Vagina (tissue), 2 donors: ENCODE measurements around the gene BFSP1. TPM values are rescaled to one million over a fixed set of nuclear protein-coding genes. Genes with fewer than 3 reads are reported as not detected.
A peak's percentile ranks its signal among the peaks of the same experiment; 100 is the strongest.

Experiments
- DNase-seq, 2 donors: peaks; one replicate each; pipeline ENCODE4 v3.0.0-alpha.2; 2017; ENCODE audit errors: extremely low spot score in 2 of 2
- H3K27ac ChIP-seq: fragments of 200-600 bp; sonication (generic); one replicate; pipeline ENCODE4 v1.5.1; 2019
- H3K27me3 ChIP-seq: fragments of 200-600 bp; sonication (generic); one replicate; pipeline ENCODE4 v1.5.1; 2019
- H3K36me3 ChIP-seq, 2 donors: fragments of 200-600 bp; sonication (generic); one replicate each; pipeline ENCODE4 v1.5.1; 2017 to 2019
- H3K4me1 ChIP-seq: fragments of 200-600 bp; sonication (generic); one replicate; pipeline ENCODE4 v1.5.1; 2019
- H3K4me3 ChIP-seq, 2 donors: fragments of 200-600 bp; sonication (generic); 1 replicate in 1 of 2; 2 replicates in 1 of 2; pipeline ENCODE4 v1.5.1; 2016 to 2019
- H3K9me3 ChIP-seq: fragments of 200-600 bp; sonication (generic); one replicate; pipeline ENCODE4 v1.5.1; 2019
- CTCF ChIP-seq, 3 experiments: fragments of 450-650 bp in 2 of 3; fragments of 200-600 bp in 1 of 3; sonication (generic) in 1 of 3; IDR thresholded peaks; one replicate each; pipeline ENCODE4 v1.5.1; 2017 to 2019; ENCODE audit warnings: antibody characterized with exemption in 3 of 3, mild to moderate bottlenecking in 2 of 3, moderate library complexity in 2 of 3
- POLR2A ChIP-seq, 2 donors: fragments of 450-650 bp; IDR thresholded peaks; one replicate each; pipeline ENCODE4 v1.6.1; 2017; ENCODE audit warnings: antibody characterized with exemption in 2 of 2, mild to moderate bottlenecking in 2 of 2, moderate library complexity in 2 of 2
- POLR2AphosphoS5 ChIP-seq, 2 donors: sonication (generic); formaldehyde crosslinking; IDR thresholded peaks; one replicate each; pipeline ENCODE4 v1.9.0; 2017; ENCODE audit warnings: antibody characterized with exemption in 2 of 2, mild to moderate bottlenecking in 2 of 2, low read depth in 1 of 2; ENCODE audit not compliant: insufficient read depth in 1 of 2
- intact Hi-C: fragments of 100-400 bp; cut with DNase I; formaldehyde crosslinking; loops from one replicate; pipeline ENCODE4 v1.15.1; 2023
- total RNA-seq: library from RNA; depleted of rRNA; stranded (reverse); fragments of >200 nt; gene quantifications from one replicate; pipeline ENCODE4 v1.2.3, GENCODE V29; 2016

BFSP1 gene
- total RNA-seq, 1 donor from 2014 or later, result 0.49 TPM

GRCh38 chr20:17499041-17499440 is 32.1 kb downstream of the BFSP1 start:
- DNase-seq, result no peak
- no peak overlapping the region for H3K27ac ChIP-seq
- H3K9me3 ChIP-seq, result no peaks in the 10 kb centered on the region
- H3K27me3 ChIP-seq, result no peaks in the 10 kb centered on the region
- H3K4me1 ChIP-seq, result no peaks in the 10 kb centered on the region
- no peak overlapping the region for H3K4me3 ChIP-seq
- TF ChIP-seq POLR2A (IDR thresholded peaks at IDR 0.05) (no peak), CTCF (IDR thresholded peaks at IDR 0.05) (no peak), POLR2AphosphoS5 (IDR thresholded peaks at IDR 0.05; ENCODE audit: insufficient read depth in 1 of 2, low read depth in 1 of 2) (no peak)
- H3K36me3 ChIP-seq, result no peaks in the 10 kb centered on the region
- intact Hi-C loops, result no loop called here

GRCh38 chr20:17498641-17499040 is 32.5 kb downstream of the BFSP1 start:
- Histone ChIP-seq H3K27ac (no peak overlapping the region), H3K4me3 (no peak overlapping the region), H3K4me1 (no peaks in the 10 kb centered on the region), H3K27me3 (no peaks in the 10 kb centered on the region), H3K9me3 (no peaks in the 10 kb centered on the region), H3K36me3 (no peaks in the 10 kb centered on the region)
- peak in 1 of 2 donors; percentile 28 for DNase-seq
- no peak for TF ChIP-seq POLR2AphosphoS5 (IDR thresholded peaks at IDR 0.05; ENCODE audit: insufficient read depth in 1 of 2, low read depth in 1 of 2)
- TF ChIP-seq CTCF (IDR thresholded peaks at IDR 0.05), result no peak
- no peak for TF ChIP-seq POLR2A (IDR thresholded peaks at IDR 0.05)
- intact Hi-C loops, result no loop called here

GRCh38 chr20:17497821-17498580 is 33.2 kb downstream of the BFSP1 start:
- peak in 1 of 2 donors; percentile 37 for DNase-seq
- Histone ChIP-seq H3K27ac (no peak overlapping the region), H3K27me3 (no peaks in the 10 kb centered on the region), H3K4me3 (no peak overlapping the region), H3K9me3 (no peaks in the 10 kb centered on the region), H3K36me3 (no peaks in the 10 kb centered on the region), H3K4me1 (no peaks in the 10 kb centered on the region)
- intact Hi-C loops, result no loop called here
- no peak for TF ChIP-seq POLR2AphosphoS5 (IDR thresholded peaks at IDR 0.05; ENCODE audit: insufficient read depth in 1 of 2, low read depth in 1 of 2)
- TF ChIP-seq CTCF (IDR thresholded peaks at IDR 0.05), result no peak
- TF ChIP-seq POLR2A (IDR thresholded peaks at IDR 0.05), result no peak

- DNase-seq, result no peak
- Histone ChIP-seq H3K27ac (no peak overlapping the region), H3K36me3 (no peaks in the 10 kb centered on the region), H3K4me3 (no peak overlapping the region), H3K9me3 (no peaks in the 10 kb centered on the region), H3K27me3 (no peaks in the 10 kb centered on the region), H3K4me1 (no peaks in the 10 kb centered on the region)
- no peak for TF ChIP-seq POLR2AphosphoS5 (IDR thresholded peaks at IDR 0.05; ENCODE audit: insufficient read depth in 1 of 2, low read depth in 1 of 2)
- TF ChIP-seq CTCF (IDR thresholded peaks at IDR 0.05), result no peak
- no peak for TF ChIP-seq POLR2A (IDR thresholded peaks at IDR 0.05)
- intact Hi-C loops, result no loop called here
Measured at GRCh38 chr20:17495826-17496225, 35.4 kb downstream of the BFSP1 start.

- Histone ChIP-seq H3K9me3 (no peaks in the 10 kb centered on the region), H3K36me3 (no peaks in the 10 kb centered on the region), H3K27me3 (no peaks in the 10 kb centered on the region), H3K27ac (no peak overlapping the region), H3K4me3 (no peak overlapping the region), H3K4me1 (no peaks in the 10 kb centered on the region)
- DNase-seq, result no peak
- intact Hi-C loops, result no loop called here
- TF ChIP-seq POLR2A (IDR thresholded peaks at IDR 0.05) (no peak), POLR2AphosphoS5 (IDR thresholded peaks at IDR 0.05; ENCODE audit: insufficient read depth in 1 of 2, low read depth in 1 of 2) (no peak), CTCF (IDR thresholded peaks at IDR 0.05) (no peak)
Measured at GRCh38 chr20:17494201-17494600, 37.0 kb downstream of the BFSP1 start.
